Transverse colon (tissue), 4 donors: ENCODE results near the gene TSHZ3. TPM values are rescaled to one million over a fixed set of nuclear protein-coding genes. Genes with fewer than 3 reads are reported as not detected.

ENCODE experiments used
- DNase-seq: peaks from one replicate; pipeline ENCODE4 v3.0.0-alpha.2; 2019
- H3K27ac ChIP-seq, 4 donors: fragments of 200-600 bp; sonication (generic); 2 replicates each; pipeline ENCODE4 v1.5.1; 2016 to 2018; ENCODE audit warnings: inconsistent platforms in 4 of 4
- H3K27me3 ChIP-seq: fragments of 200-600 bp; sonication (generic); 2 replicates; pipeline ENCODE4 v1.5.1; 2017; ENCODE audit warnings: inconsistent platforms
- H3K36me3 ChIP-seq, 4 donors: fragments of 200-600 bp; sonication (generic); 2 replicates each; pipeline ENCODE4 v1.5.1; 2017 to 2019; ENCODE audit warnings: inconsistent platforms in 4 of 4
- H3K4me1 ChIP-seq, 4 donors: fragments of 200-600 bp; sonication (generic); 2 replicates each; pipeline ENCODE4 v1.5.1; 2017 to 2020; ENCODE audit warnings: inconsistent platforms in 4 of 4
- H3K4me3 ChIP-seq, 4 donors: fragments of 200-600 bp; sonication (generic); 1 replicate in 1 of 4; 2 replicates in 3 of 4; pipeline versions ENCODE4 v1.5.1 to v1.6.1; 2017 to 2019; ENCODE audit warnings: inconsistent platforms in 4 of 4
- H3K9me3 ChIP-seq, 2 donors: fragments of 200-600 bp; sonication (generic); 2 replicates each; pipeline ENCODE4 v1.5.1; 2017 to 2019; ENCODE audit warnings: inconsistent platforms in 2 of 2
- CTCF ChIP-seq, 5 experiments: fragments of 200-600 bp in 3 of 5; fragments of 450-650 bp in 2 of 5; sonication (generic) in 3 of 5; IDR thresholded peaks; 1 replicate in 2 of 5; 2 replicates in 3 of 5; pipeline ENCODE4 v1.5.1; 2016 to 2017; ENCODE audit warnings: antibody characterized with exemption in 5 of 5, inconsistent platforms in 3 of 5, mild to moderate bottlenecking in 2 of 5, moderate library complexity in 1 of 5
- EP300 ChIP-seq: sonication (generic); formaldehyde crosslinking; IDR thresholded peaks from one replicate; pipeline ENCODE4 v1.6.1; 2017; ENCODE audit warnings: antibody characterized with exemption, low read depth
- POLR2A ChIP-seq: fragments of 450-650 bp; IDR thresholded peaks from one replicate; pipeline ENCODE4 v1.6.1; 2016; ENCODE audit warnings: antibody characterized with exemption, mild to moderate bottlenecking, moderate library complexity
- POLR2AphosphoS5 ChIP-seq, 3 donors: sonication (generic); formaldehyde crosslinking; IDR thresholded peaks; one replicate each; pipeline ENCODE4 v1.6.1; 2016; ENCODE audit warnings: antibody characterized with exemption in 3 of 3
- WGBS, 2 donors: methylation state at CpG; one replicate each; pipeline ENCODE4 v1.1.5; 2018; ENCODE audit warnings: low coverage in 1 of 2; 5-methylcytosine and 5-hydroxymethylcytosine counted together
- in situ Hi-C, 4 donors: fragments of 200-750 bp; cut with MboI; loops; one replicate each; pipeline versions ENCODE4 v1.15.0 to v1.15.1; 2017; ENCODE audit warnings: low sequenced_read_pairs in 3 of 4, low pct_ligation_motif_present in 1 of 4, low pct_unique_long_range_greater_than_20kb in 1 of 4
- intact Hi-C: fragments of 100-400 bp; cut with DNase I; formaldehyde crosslinking; loops from one replicate; pipeline ENCODE4 v1.15.1; 2023; ENCODE audit warnings: low total_unique reads
- total RNA-seq, 4 donors: library from RNA; depleted of rRNA; stranded (reverse); fragments of >200 nt; gene quantifications; one replicate each; pipeline ENCODE4 v1.1.0, GENCODE V29; 2016

TSHZ3 gene
- total RNA-seq, 4 donors from 2014 or later = 3.0 to 6.4 (median 4.6) TPM

- 89 to 91% methylated on average over 4 to 12 of the region's 12 CpGs for whole genome bisulfite sequencing, 2 donors
- no peak for DNase-seq
- intact Hi-C loops = no loop called here
- no peaks in the 10 kb centered on the region for H3K9me3 ChIP-seq
- H3K27me3 ChIP-seq = no peaks in the 10 kb centered on the region
- in situ Hi-C loops = no loop called here
- H3K27ac ChIP-seq = no peak overlapping the region
- H3K4me3 ChIP-seq = no peak overlapping the region
- H3K4me1 ChIP-seq = peaks cover 6 to 47% (median 19%) of the 10 kb centered on the region in 4 donors
- TF ChIP-seq POLR2A (no peak), POLR2AphosphoS5 (IDR thresholded peaks at IDR 0.05) (no peak), EP300 (no peak), CTCF (IDR thresholded peaks at IDR 0.05) (no peak)
- H3K36me3 ChIP-seq = no peaks in the 10 kb centered on the region
These were observed 14.2 kb downstream of the TSHZ3 start for GRCh38 chr19:31334849-31335624.

- H3K36me3 ChIP-seq = no peaks in the 10 kb centered on the region
- no peaks in the 10 kb centered on the region for H3K27me3 ChIP-seq
- in situ Hi-C loops = no loop called here
- no peaks in the 10 kb centered on the region for H3K9me3 ChIP-seq
- no peak for DNase-seq
- no peak overlapping the region for H3K4me3 ChIP-seq
- peaks cover 6 to 47% (median 14%) of the 10 kb centered on the region in 4 donors for H3K4me1 ChIP-seq
- peak overlapping the region in 1 of 4 donors; percentile 3 for H3K27ac ChIP-seq
- TF ChIP-seq POLR2AphosphoS5 (IDR thresholded peaks at IDR 0.05) = no peak
- TF ChIP-seq EP300 = no peak
- no peak for TF ChIP-seq POLR2A
- no peak for TF ChIP-seq CTCF (IDR thresholded peaks at IDR 0.05)
- intact Hi-C loops = no loop called here
- 89 to 94% methylated on average over 7 of the region's 7 CpGs for WGBS, 2 donors
These were observed 15.0 kb downstream of the TSHZ3 start for GRCh38 chr19:31334101-31334848.

GRCh38 chr19:31332096-31332495 is 17.1 kb downstream of the TSHZ3 start:
- in situ Hi-C loops (no loop called here), intact Hi-C loops (no loop called here)
- no peak for DNase-seq

GRCh38 chr19:31331536-31331935 is 17.7 kb downstream of the TSHZ3 start:
- in situ Hi-C loops (no loop called here), intact Hi-C loops (no loop called here)
- TF ChIP-seq POLR2AphosphoS5 (IDR thresholded peaks at IDR 0.05) (no peak), EP300 (no peak), CTCF (IDR thresholded peaks at IDR 0.05) (no peak), POLR2A (no peak)
- no peak for DNase-seq
- Histone ChIP-seq H3K27ac (peak overlapping the region; percentile 10 to 65 (median 38)), H3K4me3 (no peak overlapping the region), H3K27me3 (no peaks in the 10 kb centered on the region), H3K9me3 (no peaks in the 10 kb centered on the region), H3K4me1 (peaks cover 0 to 31% (median 10%) of the 10 kb centered on the region in 4 donors), H3K36me3 (no peaks in the 10 kb centered on the region)
- 64 to 73% methylated on average over 6 to 11 of the region's 11 CpGs for WGBS, 2 donors

More at GRCh38 chr19:31332096-31332495, 17.1 kb downstream of the TSHZ3 start:
- H3K9me3 ChIP-seq = no peaks in the 10 kb centered on the region
- WGBS, 2 donors = 0 to 65% methylated on average over 1 to 8 of the region's 8 CpGs
- H3K36me3 ChIP-seq = no peaks in the 10 kb centered on the region
- H3K27ac ChIP-seq = peak overlapping the region; percentile 10 to 65 (median 32)
- H3K4me3 ChIP-seq = no peak overlapping the region
- TF ChIP-seq POLR2A = no peak
- TF ChIP-seq POLR2AphosphoS5 (IDR thresholded peaks at IDR 0.05) = peak in 1 of 3 donors; percentile 44
- no peaks in the 10 kb centered on the region for H3K27me3 ChIP-seq
- H3K4me1 ChIP-seq = peaks cover 0 to 29% (median 9%) of the 10 kb centered on the region in 4 donors
